Heart left ventricle (tissue), 13 donors: ENCODE data around the gene LRBA.

Experiments used
- POLR2A ChIP-seq, 2 donors: fragments of 450-650 bp; IDR thresholded peaks; one replicate each; pipeline ENCODE4 v1.6.1; 2017; ENCODE audit warnings: antibody characterized with exemption in 2 of 2, mild to moderate bottlenecking in 2 of 2, moderate library complexity in 2 of 2
- TF ChIP-seq, protein P1 (sequence below), 12 donors: fragments of 200-600 bp; sonication (generic) in 4 of 12; IDR thresholded peaks; one replicate each; pipeline versions ENCODE4 v1.5.0 to v1.8.0; 2018 to 2022; ENCODE audit warnings: antibody characterized with exemption in 12 of 12, mild to moderate bottlenecking in 5 of 12
- donor health status: ischemic (EF 13 %, LVEDD 7.1; RV severe dilation, severe dysfunction).
- donor health status: DM: no; HTN: yes; CAD: no.
- donor health status: DM: no; HTN: no; CAD: no.
- donor health status: ischemic (EF 25% LVEDD 6.9; RV normal size, moderate dysfunction).
- donor health status: ischemic (EF 25% LVEDD 5.7; RV mildly dilated, moderate dysfunction).
- donor health status: ischemic (EF 35%, LVEDD 5.7; RV mildly dilated, moderate dysfunction).
- donor health status: nonischemic (EF 11% LVEDD 7.7; RV severe dilation, severe dysfunction).
- donor health status: DM: yes; HTN: yes; CAD: no.
- donor health status: PGD.
- donor health status: ischemic (EF 29% LVEDD 5.4; RV normal size, mild dysfunction).
- donor health status: nonischemic (EF 23%, LVEDD 6.1; RV moderate dilation, normal function).

DNA sequence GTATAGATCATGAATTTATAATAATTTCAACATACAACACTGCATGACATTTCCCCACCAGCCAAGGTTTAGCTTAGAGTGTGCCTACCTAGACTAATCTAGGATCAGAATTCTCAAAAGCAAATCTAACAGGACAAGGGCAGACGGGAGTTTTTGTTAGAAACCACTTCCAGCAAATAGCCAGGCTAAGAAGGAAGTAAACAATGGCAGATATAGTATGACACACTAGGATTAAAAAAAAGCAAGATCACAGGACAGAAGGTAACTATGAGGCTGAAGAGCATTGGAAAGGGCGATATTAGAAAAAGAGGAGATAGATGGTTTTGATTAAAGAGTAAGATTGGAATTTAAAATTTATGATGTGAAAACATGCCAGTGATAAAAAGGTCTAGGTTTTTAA, 124.8 kb downstream of the LRBA start:
- TF ChIP-seq, protein P1, sequence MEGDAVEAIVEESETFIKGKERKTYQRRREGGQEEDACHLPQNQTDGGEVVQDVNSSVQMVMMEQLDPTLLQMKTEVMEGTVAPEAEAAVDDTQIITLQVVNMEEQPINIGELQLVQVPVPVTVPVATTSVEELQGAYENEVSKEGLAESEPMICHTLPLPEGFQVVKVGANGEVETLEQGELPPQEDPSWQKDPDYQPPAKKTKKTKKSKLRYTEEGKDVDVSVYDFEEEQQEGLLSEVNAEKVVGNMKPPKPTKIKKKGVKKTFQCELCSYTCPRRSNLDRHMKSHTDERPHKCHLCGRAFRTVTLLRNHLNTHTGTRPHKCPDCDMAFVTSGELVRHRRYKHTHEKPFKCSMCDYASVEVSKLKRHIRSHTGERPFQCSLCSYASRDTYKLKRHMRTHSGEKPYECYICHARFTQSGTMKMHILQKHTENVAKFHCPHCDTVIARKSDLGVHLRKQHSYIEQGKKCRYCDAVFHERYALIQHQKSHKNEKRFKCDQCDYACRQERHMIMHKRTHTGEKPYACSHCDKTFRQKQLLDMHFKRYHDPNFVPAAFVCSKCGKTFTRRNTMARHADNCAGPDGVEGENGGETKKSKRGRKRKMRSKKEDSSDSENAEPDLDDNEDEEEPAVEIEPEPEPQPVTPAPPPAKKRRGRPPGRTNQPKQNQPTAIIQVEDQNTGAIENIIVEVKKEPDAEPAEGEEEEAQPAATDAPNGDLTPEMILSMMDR (IDR thresholded peaks at IDR 0.05) = no peak
- no peak for TF ChIP-seq POLR2A (IDR thresholded peaks at IDR 0.05)
